T-helper 9 cell (primary cell): ENCODE data around the gene AMY2A.
"Not testable (repeated sequence)": the region's sequence is repeated elsewhere in the genome, so short reads cannot be mapped to it uniquely, and the experiment has no call there.

ENCODE experiments used
- DNase-seq: peaks from one replicate; pipeline ENCODE4 v3.0.0-alpha.2; 2020
- total RNA-seq, 2 donors: gene quantifications; one replicate each; lab custom pipeline; 2026; lab: John Stamatoyannopoulos, UW

The AMY2A gene
- 0 reads per million in 2 donors for total RNA-seq

- not testable (repeated sequence) for DNase-seq
Observed at GRCh38 chr1:103616994-103617477, at the start of gene AMY2A. TSS of gene AMY2A (plus strand) at chr1:103617427. CDS start at chr1:103617441, 14 bp downstream.

- DNase-seq = no peak
Observed at GRCh38 chr1:103569493-103569892, 47.7 kb upstream of the AMY2A start.

GRCh38 chr1:103571289-103571688 is 45.9 kb upstream of the AMY2A start, which contains the start of gene AMY2B:
TSS of gene AMY2B (plus strand) at chr1:103571589. CDS start at chr1:103571603, 14 bp downstream.
- DNase-seq = not testable (repeated sequence)

- DNase-seq = no peak
Observed at GRCh38 chr1:103576065-103576464, 41.2 kb upstream of the AMY2A start.

GRCh38 chr1:103576784-103577183 is 40.4 kb upstream of the AMY2A start:
- not testable (repeated sequence) for DNase-seq

GRCh38 chr1:103582464-103582863 is 34.8 kb upstream of the AMY2A start:
- no peak for DNase-seq

GRCh38 chr1:103583887-103584286 is 33.3 kb upstream of the AMY2A start:
- DNase-seq = no peak

- no peak for DNase-seq
Observed at GRCh38 chr1:103584537-103584936, 32.7 kb upstream of the AMY2A start.

- not testable (repeated sequence) for DNase-seq
Observed at GRCh38 chr1:103602740-103603139, 14.5 kb upstream of the AMY2A start.

- no peak for DNase-seq
Observed at GRCh38 chr1:103616362-103616761, 865 bp upstream of the AMY2A start.

GRCh38 chr1:103627436-103627835 is 10.2 kb downstream of the AMY2A start:
- not testable (repeated sequence) for DNase-seq

- DNase-seq = not testable (repeated sequence)
Observed at GRCh38 chr1:103641194-103641593, 24.0 kb downstream of the AMY2A start.

- DNase-seq = not testable (repeated sequence)
Observed at GRCh38 chr1:103643908-103644307, 26.7 kb downstream of the AMY2A start.

GRCh38 chr1:103650305-103650704 is 33.1 kb downstream of the AMY2A start:
- DNase-seq = not testable (repeated sequence)

GRCh38 chr1:103650889-103651288 is 33.7 kb downstream of the AMY2A start:
- not testable (repeated sequence) for DNase-seq

- DNase-seq = not testable (repeated sequence)
Observed at GRCh38 chr1:103654133-103654532, 36.9 kb downstream of the AMY2A start.

- DNase-seq = not testable (repeated sequence)
Observed at GRCh38 chr1:103655460-103655859, 38.2 kb downstream of the AMY2A start, which contains the start of gene AMY1A. TSS of gene AMY1A (plus strand) at chr1:103655760. CDS start at chr1:103656331, 571 bp downstream.
